H9 (cell line): ENCODE data around the gene ELOVL3. TPM values are rescaled to one million over a fixed set of nuclear protein-coding genes. Genes with fewer than 3 reads are reported as not detected.

Experiments used
- DNase-seq: peaks from one replicate; pipeline ENCODE4 v3.0.0-alpha.2; 2017
- H2AFZ ChIP-seq: one replicate; pipeline ENCODE4 v1.6.1; 2013; ENCODE audit warnings: mild to moderate bottlenecking, low read length, control low read depth, moderate library complexity
- H2AK5ac ChIP-seq: 2 replicates; pipeline ENCODE4 v1.6.1; 2013; ENCODE audit warnings: low read length, control low read depth, mixed read lengths; ENCODE audit not compliant: insufficient read length
- H2BK120ac ChIP-seq: one replicate; pipeline ENCODE4 v1.6.1; 2013; ENCODE audit warnings: low read depth, mild to moderate bottlenecking, low read length, control low read depth, inconsistent platforms; ENCODE audit not compliant: poor library complexity, severe bottlenecking
- H2BK12ac ChIP-seq: 2 replicates; pipeline ENCODE4 v1.6.1; 2013; ENCODE audit warnings: low read length, control low read depth, mixed read lengths, low read depth; ENCODE audit not compliant: insufficient read length
- H2BK15ac ChIP-seq: 2 replicates; pipeline ENCODE4 v1.6.1; 2013; ENCODE audit warnings: low read depth, low read length, control low read depth
- H2BK20ac ChIP-seq: one replicate; pipeline ENCODE4 v1.6.1; 2013; ENCODE audit warnings: low read depth, mild to moderate bottlenecking, low read length, control low read depth, inconsistent platforms; ENCODE audit not compliant: poor library complexity, severe bottlenecking
- H2BK5ac ChIP-seq: 2 replicates; pipeline ENCODE4 v1.6.1; 2013; ENCODE audit warnings: low read length, control low read depth, mixed read lengths; ENCODE audit not compliant: insufficient read length
- H3K14ac ChIP-seq: 2 replicates; pipeline ENCODE4 v1.6.1; 2013; ENCODE audit warnings: low read length, control low read depth; ENCODE audit not compliant: insufficient read depth
- H3K18ac ChIP-seq: 2 replicates; pipeline ENCODE4 v1.6.1; 2013; ENCODE audit warnings: low read depth, mild to moderate bottlenecking, mixed read lengths, low read length, control low read depth; ENCODE audit not compliant: insufficient read length
- H3K23ac ChIP-seq: 2 replicates; pipeline ENCODE4 v1.6.1; 2013; ENCODE audit warnings: low read length, control low read depth, mixed read lengths, low read depth; ENCODE audit not compliant: insufficient read length
- H3K23me2 ChIP-seq: 2 replicates; pipeline ENCODE4 v1.6.1; 2013; ENCODE audit warnings: low read depth, mild to moderate bottlenecking, mixed read lengths, low read length, control low read depth; ENCODE audit not compliant: insufficient read length, poor library complexity, severe bottlenecking
- H3K27ac ChIP-seq: 2 replicates; pipeline ENCODE4 v1.5.1; 2013; ENCODE audit warnings: low read length, control low read depth, mixed read lengths, low read depth; ENCODE audit not compliant: insufficient read length
- H3K27me3 ChIP-seq: 2 replicates; pipeline ENCODE4 v1.6.1; 2013; ENCODE audit warnings: low read length, control low read depth, inconsistent platforms; ENCODE audit not compliant: insufficient read depth
- H3K4ac ChIP-seq: 2 replicates; pipeline ENCODE4 v1.6.1; 2013; ENCODE audit warnings: low read depth, mild to moderate bottlenecking, control low read depth, inconsistent platforms, low read length, moderate library complexity
- H3K4me1 ChIP-seq: 2 replicates; pipeline ENCODE4 v1.6.1; 2013; ENCODE audit warnings: low read length, control low read depth, inconsistent platforms; ENCODE audit not compliant: insufficient read depth
- H3K4me2 ChIP-seq: 2 replicates; pipeline ENCODE4 v1.6.1; 2013; ENCODE audit warnings: low read length, control low read depth, mixed read lengths; ENCODE audit not compliant: insufficient read length, insufficient read depth
- H3K56ac ChIP-seq: 2 replicates; pipeline ENCODE4 v1.6.1; 2013; ENCODE audit warnings: low read depth, mild to moderate bottlenecking, mixed read lengths, low read length, control low read depth; ENCODE audit not compliant: insufficient read length
- H3K79me1 ChIP-seq: 2 replicates; pipeline ENCODE4 v1.6.1; 2013; ENCODE audit warnings: low read depth, mild to moderate bottlenecking, moderate library complexity, low read length, control low read depth, inconsistent platforms; ENCODE audit not compliant: insufficient read depth, poor library complexity, severe bottlenecking
- H3K79me2 ChIP-seq: 2 replicates; pipeline ENCODE4 v1.6.1; 2013; ENCODE audit warnings: low read length, control low read depth, inconsistent platforms; ENCODE audit not compliant: insufficient read depth
- H3K9ac ChIP-seq: 2 replicates; pipeline ENCODE4 v1.6.1; 2013; ENCODE audit warnings: low read length, control low read depth, mixed read lengths; ENCODE audit not compliant: insufficient read length; ENCODE audit errors: extremely low read depth
- H3K9me3 ChIP-seq: one replicate; pipeline ENCODE4 v1.6.1; 2013; ENCODE audit warnings: low read depth, low read length, inconsistent platforms; ENCODE audit not compliant: control insufficient read depth
- H3T11ph ChIP-seq: one replicate; pipeline ENCODE4 v1.6.1; 2013; ENCODE audit warnings: mild to moderate bottlenecking, low read length, control low read depth, inconsistent platforms
- H4K20me1 ChIP-seq: one replicate; pipeline ENCODE4 v1.6.1; 2013; ENCODE audit not compliant: control insufficient read depth, insufficient read length, insufficient read depth
- H4K5ac ChIP-seq: 2 replicates; pipeline ENCODE4 v1.6.1; 2013; ENCODE audit warnings: low read depth, mild to moderate bottlenecking, mixed read lengths, low read length, control low read depth; ENCODE audit not compliant: insufficient read length
- H4K8ac ChIP-seq: replicated peaks from 2 replicates; pipeline ENCODE4 v1.6.1; 2013; ENCODE audit warnings: low read length, control low read depth, mixed read lengths, low read depth; ENCODE audit not compliant: insufficient read length
- H4K91ac ChIP-seq: 2 replicates; pipeline ENCODE4 v1.6.1; 2013; ENCODE audit warnings: low read depth, mild to moderate bottlenecking, moderate library complexity, mixed read lengths, low read length, control low read depth; ENCODE audit not compliant: insufficient read length
- H3K27ac Mint-ChIP-seq, 3 experiments: 2 replicates in 2 of 3; 3 replicates in 1 of 3; pipeline ENCODE4 v1.8.0; 2020 to 2021; ENCODE audit warnings: mixed read lengths in 3 of 3, mild to moderate bottlenecking in 1 of 3, moderate library complexity in 1 of 3
- H3K27me3 Mint-ChIP-seq: 2 replicates; pipeline ENCODE4 v1.8.0; 2021; ENCODE audit warnings: low read depth, mild to moderate bottlenecking, moderate library complexity, mixed read lengths
- H3K36me3 Mint-ChIP-seq, 3 experiments: 2 replicates in 2 of 3; 3 replicates in 1 of 3; pipeline ENCODE4 v1.8.0; 2020 to 2021; ENCODE audit warnings: low read depth in 3 of 3, mixed read lengths in 3 of 3; ENCODE audit not compliant: insufficient read depth in 1 of 3
- H3K4me1 Mint-ChIP-seq, 2 experiments: 2 replicates each; pipeline ENCODE4 v1.8.0; 2020; ENCODE audit warnings: mixed read lengths in 2 of 2
- H3K4me3 Mint-ChIP-seq, 2 experiments: 2 replicates in 1 of 2; 3 replicates in 1 of 2; pipeline ENCODE4 v1.8.0; 2020 to 2021; ENCODE audit warnings: mild to moderate bottlenecking in 2 of 2, mixed read lengths in 2 of 2, moderate library complexity in 1 of 2
- H3K9me3 Mint-ChIP-seq, 2 experiments: 2 replicates in 1 of 2; 3 replicates in 1 of 2; pipeline ENCODE4 v1.8.0; 2020; ENCODE audit warnings: mild to moderate bottlenecking in 2 of 2, mixed read lengths in 2 of 2, moderate library complexity in 1 of 2
- CTCF ChIP-seq: fragments of 200-600 bp; sonication (generic); conservative IDR thresholded peaks from 3 replicates; pipeline ENCODE4 v1.8.0; 2021; ENCODE audit warnings: antibody characterized with exemption, mild to moderate bottlenecking
- WGBS: extraction: QIAGEN DNeasy Blood & Tissue Kit; methylation state at CpG from one replicate; pipeline ENCODE4 v1.1.7; 2013; ENCODE audit warnings: missing lambda C conversion rate, low lambda C conversion rate, mixed read lengths; ENCODE audit not compliant: insufficient read length; ENCODE audit errors: extremely low coverage; 5-methylcytosine and 5-hydroxymethylcytosine counted together
- total RNA-seq: library from RNA; stranded (reverse); gene quantifications from 2 replicates; pipeline ENCODE4 v1.2.1, GENCODE V29; 2021

Gene ELOVL3
- total RNA-seq, 1 experiment from 2014 or later: not detected

GRCh38 chr10:102237711-102238252, 11.7 kb downstream of the ELOVL3 start:
- no peak overlapping the region for H3K18ac ChIP-seq

More at GRCh38 chr10:102237711-102238252, 11.7 kb downstream of the ELOVL3 start:
- H4K5ac ChIP-seq: no peak overlapping the region
- no peaks in the 10 kb centered on the region for H3K79me1 ChIP-seq
- H3K9ac ChIP-seq: no peak overlapping the region
- H2AFZ ChIP-seq: no peak overlapping the region
- no peak overlapping the region for H3K4ac ChIP-seq
- peaks cover 2% of the 10 kb centered on the region for H4K20me1 ChIP-seq
- Mint-ChIP-seq H3K4me1 (peaks cover 14 to 28% of the 10 kb centered on the region in 2 experiments), H3K9me3 (no peaks in the 10 kb centered on the region; a peak in 1 of 5 replicates), H3K27ac (no peak overlapping the region), H3K27me3 (peaks cover 98% of the 10 kb centered on the region), H3K4me3 (no peak overlapping the region; a peak in 1 of 5 replicates), H3K36me3 (no peaks in the 10 kb centered on the region; a peak in 1 of 7 replicates)
- H2BK120ac ChIP-seq: no peak overlapping the region
- peaks cover 10% of the 10 kb centered on the region for H3K23me2 ChIP-seq
- H2AK5ac ChIP-seq: no peak overlapping the region
- no peak overlapping the region for H3K14ac ChIP-seq
- H2BK20ac ChIP-seq: no peak overlapping the region
- TF ChIP-seq CTCF: no peak
- no peak overlapping the region for H3T11ph ChIP-seq
- no peak overlapping the region for H2BK12ac ChIP-seq
- no CpG with 5 or more reads among the region's 4 CpGs for WGBS
- no peak overlapping the region for H2BK15ac ChIP-seq
- H3K27ac ChIP-seq: no peak overlapping the region
- H3K27me3 ChIP-seq: peaks cover 67% of the 10 kb centered on the region
- H3K56ac ChIP-seq: no peak overlapping the region
- DNase-seq: no peak
- no peaks in the 10 kb centered on the region for H3K79me2 ChIP-seq
- H3K4me1 ChIP-seq: no peaks in the 10 kb centered on the region
- no peak overlapping the region for H4K8ac ChIP-seq
- no peaks in the 10 kb centered on the region for H3K9me3 ChIP-seq
- H2BK5ac ChIP-seq: no peak overlapping the region
- no peak overlapping the region for H3K23ac ChIP-seq
- no peak overlapping the region for H3K4me2 ChIP-seq
- H4K91ac ChIP-seq: no peak overlapping the region
